ENCODE results near the gene NHS.

The NHS gene

DNA sequence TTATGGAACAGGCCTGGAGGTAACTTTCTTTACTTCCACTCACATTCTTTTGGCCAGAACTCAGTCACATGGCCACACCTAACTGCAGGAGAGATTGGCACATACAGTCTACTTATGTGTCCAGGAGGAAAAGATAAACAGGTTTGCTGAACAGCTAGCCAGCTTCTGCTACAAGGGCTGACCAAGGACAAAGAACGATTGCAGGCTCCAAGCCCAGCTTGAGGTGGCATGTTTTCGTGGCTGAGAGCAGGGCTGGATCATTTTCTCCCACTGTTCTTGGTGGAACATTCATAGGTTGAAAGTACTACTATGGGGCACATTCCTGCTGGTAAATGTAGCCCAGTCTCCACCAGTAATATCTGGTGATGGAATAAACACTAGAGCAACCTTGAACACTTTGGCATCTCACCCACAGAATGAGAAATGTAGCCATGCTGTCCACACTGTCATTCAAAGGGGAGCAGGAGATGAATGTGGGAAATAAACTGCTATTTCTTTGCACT lies 28.2 kb downstream of the NHS start:
- H3K4me2 ChIP-seq = no peak overlapping the region
- no peaks in the 10 kb centered on the region for H3K4me1 ChIP-seq (ENCODE audit: low read depth, poor library complexity, severe bottlenecking)
- TF ChIP-seq, protein P1, sequence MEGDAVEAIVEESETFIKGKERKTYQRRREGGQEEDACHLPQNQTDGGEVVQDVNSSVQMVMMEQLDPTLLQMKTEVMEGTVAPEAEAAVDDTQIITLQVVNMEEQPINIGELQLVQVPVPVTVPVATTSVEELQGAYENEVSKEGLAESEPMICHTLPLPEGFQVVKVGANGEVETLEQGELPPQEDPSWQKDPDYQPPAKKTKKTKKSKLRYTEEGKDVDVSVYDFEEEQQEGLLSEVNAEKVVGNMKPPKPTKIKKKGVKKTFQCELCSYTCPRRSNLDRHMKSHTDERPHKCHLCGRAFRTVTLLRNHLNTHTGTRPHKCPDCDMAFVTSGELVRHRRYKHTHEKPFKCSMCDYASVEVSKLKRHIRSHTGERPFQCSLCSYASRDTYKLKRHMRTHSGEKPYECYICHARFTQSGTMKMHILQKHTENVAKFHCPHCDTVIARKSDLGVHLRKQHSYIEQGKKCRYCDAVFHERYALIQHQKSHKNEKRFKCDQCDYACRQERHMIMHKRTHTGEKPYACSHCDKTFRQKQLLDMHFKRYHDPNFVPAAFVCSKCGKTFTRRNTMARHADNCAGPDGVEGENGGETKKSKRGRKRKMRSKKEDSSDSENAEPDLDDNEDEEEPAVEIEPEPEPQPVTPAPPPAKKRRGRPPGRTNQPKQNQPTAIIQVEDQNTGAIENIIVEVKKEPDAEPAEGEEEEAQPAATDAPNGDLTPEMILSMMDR (conservative IDR thresholded peaks at IDR 0.05; ENCODE audit: low read depth, low read length) = no peak
- no peaks in the 10 kb centered on the region for H4K20me1 ChIP-seq (ENCODE audit: insufficient read depth)
- H3K27ac ChIP-seq = no peak overlapping the region
- no peak overlapping the region for H3K9ac ChIP-seq
- H2AFZ ChIP-seq (ENCODE audit: low read depth) = no peak overlapping the region
- no peak overlapping the region for H3K4me3 ChIP-seq (IDR thresholded peaks at IDR 0.05; ENCODE audit: insufficient read depth, low read depth, low read length)
- H3K79me2 ChIP-seq (ENCODE audit: insufficient read depth, low read depth) = no peaks in the 10 kb centered on the region
- no peaks in the 10 kb centered on the region for H3K27me3 ChIP-seq (ENCODE audit: insufficient read depth, low read depth)
- H3K36me3 ChIP-seq (ENCODE audit: insufficient read depth) = no peaks in the 10 kb centered on the region

DNA sequence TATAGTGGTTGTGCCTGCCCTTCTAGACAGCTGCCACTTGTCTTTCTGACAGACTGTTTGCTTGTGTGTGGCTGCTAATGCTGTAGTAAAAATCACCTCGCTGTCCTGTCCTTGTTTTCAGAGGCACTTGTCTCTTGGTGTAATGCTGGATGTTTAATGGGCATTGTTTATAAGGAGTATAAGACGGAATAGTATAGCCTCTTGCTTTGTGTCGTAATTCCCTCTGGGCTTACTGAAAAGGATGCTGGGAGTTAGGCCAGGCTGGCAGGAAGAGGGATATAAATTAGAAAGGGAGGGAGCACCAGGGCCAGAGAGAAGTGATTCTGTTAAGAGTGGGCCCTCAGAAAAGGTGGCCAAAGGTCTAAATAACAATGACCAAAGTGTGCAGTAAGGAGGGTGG lies 29.0 kb downstream of the NHS start:
- Histone ChIP-seq H3K27me3 (ENCODE audit: insufficient read depth, low read depth) (no peaks in the 10 kb centered on the region), H3K4me3 (IDR thresholded peaks at IDR 0.05; ENCODE audit: insufficient read depth, low read depth, low read length) (no peak overlapping the region)

DNA sequence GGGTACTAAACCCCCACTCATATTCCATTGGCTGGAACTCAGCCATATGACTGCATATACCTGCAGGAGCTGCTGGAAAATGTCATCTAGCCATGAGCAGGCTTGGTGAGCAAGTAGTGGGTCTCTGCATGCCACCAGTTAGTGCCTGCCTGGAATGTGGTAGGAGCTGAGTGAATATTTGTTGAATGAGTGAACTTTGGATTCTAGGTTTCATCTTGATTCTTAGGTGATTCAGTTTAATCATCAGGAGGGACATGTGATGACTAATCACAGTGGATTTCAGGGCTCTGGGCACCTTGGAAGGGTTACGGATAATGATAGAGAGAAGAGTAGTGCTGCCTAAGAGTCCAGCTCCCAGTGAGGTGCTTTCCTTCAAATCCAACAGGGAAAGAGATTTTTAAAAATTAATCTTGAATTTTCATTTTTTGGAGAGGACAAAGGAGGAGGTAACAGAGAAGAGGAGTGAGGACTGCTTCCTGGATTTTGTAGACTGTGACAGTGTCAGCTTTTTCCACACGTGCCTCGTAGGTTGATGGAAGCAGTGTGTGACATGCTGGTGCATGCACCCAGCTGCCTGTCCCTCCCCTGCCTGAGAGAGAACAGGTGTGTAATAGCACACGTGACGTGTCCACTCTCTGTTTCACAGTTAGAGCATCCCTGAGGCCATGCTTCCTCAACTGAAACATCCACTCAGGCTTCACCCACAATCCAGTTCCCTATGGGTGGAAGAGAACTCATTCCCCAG lies 30.4 kb downstream of the NHS start:
- no peaks in the 10 kb centered on the region for H3K79me2 ChIP-seq (ENCODE audit: insufficient read depth, low read depth)
- H3K36me3 ChIP-seq (ENCODE audit: insufficient read depth) = no peaks in the 10 kb centered on the region
- no peak overlapping the region for H3K4me3 ChIP-seq (IDR thresholded peaks at IDR 0.05; ENCODE audit: insufficient read depth, low read depth, low read length)
- H3K4me1 ChIP-seq (ENCODE audit: low read depth, poor library complexity, severe bottlenecking) = no peaks in the 10 kb centered on the region
- H3K27ac ChIP-seq = no peak overlapping the region
- TF ChIP-seq, protein P1 (conservative IDR thresholded peaks at IDR 0.05; ENCODE audit: low read depth, low read length) = no peak
- H4K20me1 ChIP-seq (ENCODE audit: insufficient read depth) = no peaks in the 10 kb centered on the region
- H3K9ac ChIP-seq = no peak overlapping the region
- no peaks in the 10 kb centered on the region for H3K27me3 ChIP-seq (ENCODE audit: insufficient read depth, low read depth)
- H3K4me2 ChIP-seq = no peak overlapping the region
- no peak overlapping the region for H2AFZ ChIP-seq (ENCODE audit: low read depth)

More for the DNA sequence above, 29.0 kb downstream of the NHS start:
- Histone ChIP-seq H3K36me3 (ENCODE audit: insufficient read depth) (no peaks in the 10 kb centered on the region), H3K79me2 (ENCODE audit: insufficient read depth, low read depth) (no peaks in the 10 kb centered on the region), H3K4me1 (ENCODE audit: low read depth, poor library complexity, severe bottlenecking) (no peaks in the 10 kb centered on the region), H3K27ac (no peak overlapping the region), H3K4me2 (no peak overlapping the region), H3K9ac (no peak overlapping the region), H2AFZ (ENCODE audit: low read depth) (no peak overlapping the region), H4K20me1 (ENCODE audit: insufficient read depth) (no peaks in the 10 kb centered on the region)
- TF ChIP-seq, protein P1 (conservative IDR thresholded peaks at IDR 0.05; ENCODE audit: low read depth, low read length) = no peak

DNA sequence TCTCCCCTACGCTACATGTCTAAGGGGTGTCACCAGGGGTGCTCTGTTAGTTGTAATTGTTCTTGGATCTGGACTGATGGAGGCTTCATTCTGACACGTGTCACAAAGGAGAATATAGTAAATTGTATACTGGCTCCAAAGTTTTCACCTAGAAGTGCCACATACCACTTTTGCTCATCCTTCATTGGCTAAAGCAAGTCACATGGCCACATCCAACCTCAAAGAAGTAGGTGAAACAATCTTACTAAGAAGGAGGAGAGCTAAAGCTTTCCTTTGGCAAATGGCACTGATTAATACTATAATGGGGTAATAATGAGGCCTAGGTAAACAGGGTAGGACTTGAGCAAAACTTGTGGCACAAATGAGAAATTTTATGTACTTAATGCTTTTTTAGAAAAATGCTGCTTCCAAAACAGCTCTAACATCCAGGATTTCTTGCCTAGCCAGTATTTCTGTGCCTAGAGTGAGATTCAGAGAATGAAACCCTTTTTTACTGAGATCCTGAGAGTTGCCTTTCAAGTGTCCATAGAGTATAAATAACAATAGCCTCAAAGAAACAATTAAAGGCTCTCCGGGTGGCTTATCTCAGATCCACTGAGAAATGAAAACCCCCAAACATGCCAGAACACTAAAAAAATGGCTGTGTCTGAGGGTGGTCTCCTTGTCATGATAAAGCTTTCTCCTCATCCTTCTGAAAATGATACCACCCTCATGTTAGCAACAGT lies 34.7 kb downstream of the NHS start:
- Histone ChIP-seq H3K4me1 (ENCODE audit: low read depth, poor library complexity, severe bottlenecking) (peaks cover 25% of the 10 kb centered on the region), H3K4me2 (no peak overlapping the region), H4K20me1 (ENCODE audit: insufficient read depth) (no peaks in the 10 kb centered on the region), H3K27ac (no peak overlapping the region), H3K79me2 (ENCODE audit: insufficient read depth, low read depth) (no peaks in the 10 kb centered on the region), H3K27me3 (ENCODE audit: insufficient read depth, low read depth) (no peaks in the 10 kb centered on the region), H3K4me3 (IDR thresholded peaks at IDR 0.05; ENCODE audit: insufficient read depth, low read depth, low read length) (no peak overlapping the region), H3K36me3 (ENCODE audit: insufficient read depth) (no peaks in the 10 kb centered on the region), H2AFZ (ENCODE audit: low read depth) (no peak overlapping the region), H3K9ac (no peak overlapping the region)
- TF ChIP-seq, protein P1 (conservative IDR thresholded peaks at IDR 0.05; ENCODE audit: low read depth, low read length) = no peak
